MM.1S (cell line): ENCODE results near the gene TNK2.
"Not testable (repeated sequence)": the region's sequence is repeated elsewhere in the genome, so short reads cannot be mapped to it uniquely, and the experiment has no call there.

Source experiments
- DNase-seq: peaks from one replicate; pipeline ENCODE4 v3.0.0-alpha.2; 2015
- H2AFZ ChIP-seq: fragments of 300-600 bp; sonication (generic); 2 replicates; pipeline ENCODE4 v1.6.0; 2016; ENCODE audit warnings: antibody characterized with exemption, low read length
- H3F3A ChIP-seq: fragments of 300-600 bp; sonication (generic); 2 replicates; pipeline ENCODE4 v1.6.1; 2016; ENCODE audit warnings: mild to moderate bottlenecking, antibody characterized with exemption, low read length, moderate library complexity, mixed read lengths; ENCODE audit not compliant: insufficient read depth
- H3K27ac ChIP-seq: fragments of 300-600 bp; sonication (generic); 2 replicates; pipeline ENCODE4 v1.5.1; 2016; ENCODE audit warnings: mild to moderate bottlenecking, low read length
- H3K27me3 ChIP-seq: fragments of 300-600 bp; sonication (generic); replicated peaks from 2 replicates; pipeline ENCODE4 v1.6.0; 2016; ENCODE audit warnings: low read length; ENCODE audit not compliant: insufficient read depth
- H3K36me3 ChIP-seq: fragments of 300-600 bp; sonication (generic); replicated peaks from 2 replicates; pipeline ENCODE4 v1.6.1; 2016; ENCODE audit warnings: mild to moderate bottlenecking, low read length, mixed read lengths; ENCODE audit not compliant: insufficient read depth
- H3K4me1 ChIP-seq: fragments of 300-600 bp; sonication (generic); 2 replicates; pipeline ENCODE4 v1.6.1; 2016; ENCODE audit warnings: low read length, mixed read lengths
- H3K4me2 ChIP-seq: fragments of 300-600 bp; sonication (generic); 2 replicates; pipeline ENCODE4 v1.6.0; 2016; ENCODE audit warnings: low read depth, low read length
- H3K4me3 ChIP-seq: fragments of 300-600 bp; sonication (generic); 2 replicates; pipeline ENCODE4 v1.5.1; 2016; ENCODE audit warnings: low read length, mixed read lengths
- H3K79me2 ChIP-seq: fragments of 300-600 bp; sonication (generic); 2 replicates; pipeline ENCODE4 v1.6.1; 2016; ENCODE audit warnings: mixed run types, low read length, mixed read lengths
- H3K9ac ChIP-seq: fragments of 300-600 bp; sonication (generic); 2 replicates; pipeline ENCODE4 v1.6.1; 2016; ENCODE audit warnings: low read length, mixed read lengths
- H3K9me2 ChIP-seq: fragments of 300-600 bp; sonication (generic); replicated peaks from 2 replicates; pipeline ENCODE4 v1.6.1; 2016; ENCODE audit warnings: mild to moderate bottlenecking, low read length, mixed read lengths; ENCODE audit not compliant: insufficient read depth
- H3K9me3 ChIP-seq: fragments of 300-600 bp; sonication (generic); replicated peaks from 2 replicates; pipeline ENCODE4 v1.6.1; 2016; ENCODE audit warnings: mild to moderate bottlenecking, low read length, mixed read lengths; ENCODE audit not compliant: insufficient read depth
- H4K20me1 ChIP-seq: fragments of 300-600 bp; sonication (generic); 2 replicates; pipeline ENCODE4 v1.6.1; 2016; ENCODE audit warnings: mild to moderate bottlenecking, low read length, moderate library complexity, mixed read lengths; ENCODE audit not compliant: insufficient read depth

TNK2 gene

GRCh38 chr3:195951443-195952177, 43.3 kb upstream of the TNK2 start:
- not testable (repeated sequence) for H3K36me3 ChIP-seq, H2AFZ ChIP-seq, H3K9me3 ChIP-seq, H3K27ac ChIP-seq, H3K27me3 ChIP-seq, H3K79me2 ChIP-seq, H3F3A ChIP-seq, H3K9ac ChIP-seq, H3K9me2 ChIP-seq, H4K20me1 ChIP-seq, H3K4me1 ChIP-seq, H3K4me3 ChIP-seq, H3K4me2 ChIP-seq, DNase-seq

- not testable (repeated sequence) for H2AFZ ChIP-seq, H3K4me3 ChIP-seq, H3K9ac ChIP-seq, DNase-seq, H3K4me1 ChIP-seq, H3K36me3 ChIP-seq, H3K9me2 ChIP-seq, H3K27ac ChIP-seq, H3K79me2 ChIP-seq, H3K4me2 ChIP-seq, H3K27me3 ChIP-seq, H4K20me1 ChIP-seq, H3F3A ChIP-seq, H3K9me3 ChIP-seq
Measured at GRCh38 chr3:195950731-195951130, 42.4 kb upstream of the TNK2 start.

GRCh38 chr3:195950164-195950563, 41.8 kb upstream of the TNK2 start:
- H3K9ac ChIP-seq, DNase-seq, H3F3A ChIP-seq, H3K27me3 ChIP-seq, H3K4me3 ChIP-seq, H3K4me1 ChIP-seq, H4K20me1 ChIP-seq, H3K79me2 ChIP-seq, H2AFZ ChIP-seq, H3K4me2 ChIP-seq, H3K27ac ChIP-seq, H3K36me3 ChIP-seq, H3K9me2 ChIP-seq, H3K9me3 ChIP-seq: not testable (repeated sequence)

GRCh38 chr3:195946910-195947699, 38.8 kb upstream of the TNK2 start:
- not testable (repeated sequence) for H3K4me1 ChIP-seq, H3K27ac ChIP-seq, H3K9me3 ChIP-seq, H3K9me2 ChIP-seq, H3K36me3 ChIP-seq, H3K4me3 ChIP-seq, H3K79me2 ChIP-seq, H2AFZ ChIP-seq, H3K4me2 ChIP-seq, H3K9ac ChIP-seq, H3F3A ChIP-seq, H3K27me3 ChIP-seq, DNase-seq, H4K20me1 ChIP-seq

GRCh38 chr3:195941265-195941815, 33.0 kb upstream of the TNK2 start:
- H3K79me2 ChIP-seq, H3K36me3 ChIP-seq, H3K4me3 ChIP-seq, H3K9ac ChIP-seq, H3F3A ChIP-seq, H3K27me3 ChIP-seq, H4K20me1 ChIP-seq, H3K4me2 ChIP-seq, H3K9me2 ChIP-seq, H3K27ac ChIP-seq, H3K4me1 ChIP-seq, H3K9me3 ChIP-seq, DNase-seq, H2AFZ ChIP-seq: not testable (repeated sequence)

GRCh38 chr3:195940806-195941205, 32.5 kb upstream of the TNK2 start:
- H3K4me3 ChIP-seq, H3K9me3 ChIP-seq, H3K4me2 ChIP-seq, H3K27ac ChIP-seq, H3K4me1 ChIP-seq, H4K20me1 ChIP-seq, H2AFZ ChIP-seq, H3K9me2 ChIP-seq, H3K9ac ChIP-seq, H3K79me2 ChIP-seq, DNase-seq, H3K27me3 ChIP-seq, H3F3A ChIP-seq, H3K36me3 ChIP-seq: not testable (repeated sequence)

- H3K36me3 ChIP-seq: not testable (repeated sequence)
Measured at GRCh38 chr3:195939526-195940470, 31.4 kb upstream of the TNK2 start.

More at GRCh38 chr3:195939526-195940470, 31.4 kb upstream of the TNK2 start:
- DNase-seq, H3K4me1 ChIP-seq, H3F3A ChIP-seq, H3K9me2 ChIP-seq, H3K9ac ChIP-seq, H4K20me1 ChIP-seq, H3K4me3 ChIP-seq, H3K27ac ChIP-seq, H3K4me2 ChIP-seq, H2AFZ ChIP-seq, H3K9me3 ChIP-seq, H3K79me2 ChIP-seq, H3K27me3 ChIP-seq: not testable (repeated sequence)
